Inflammatory macrophage treated with lipopolysaccharide for 4 hours (primary cell): ENCODE measurements around the gene SSBP3.

Source experiments
- DNase-seq: peaks from one replicate; pipeline ENCODE4 v3.0.0-alpha.2; 2020

SSBP3 gene

GRCh38 chr1:54409156-54410142 lies 3.3 kb upstream of the SSBP3 start:
- DNase-seq: peak; percentile 58

DNA sequence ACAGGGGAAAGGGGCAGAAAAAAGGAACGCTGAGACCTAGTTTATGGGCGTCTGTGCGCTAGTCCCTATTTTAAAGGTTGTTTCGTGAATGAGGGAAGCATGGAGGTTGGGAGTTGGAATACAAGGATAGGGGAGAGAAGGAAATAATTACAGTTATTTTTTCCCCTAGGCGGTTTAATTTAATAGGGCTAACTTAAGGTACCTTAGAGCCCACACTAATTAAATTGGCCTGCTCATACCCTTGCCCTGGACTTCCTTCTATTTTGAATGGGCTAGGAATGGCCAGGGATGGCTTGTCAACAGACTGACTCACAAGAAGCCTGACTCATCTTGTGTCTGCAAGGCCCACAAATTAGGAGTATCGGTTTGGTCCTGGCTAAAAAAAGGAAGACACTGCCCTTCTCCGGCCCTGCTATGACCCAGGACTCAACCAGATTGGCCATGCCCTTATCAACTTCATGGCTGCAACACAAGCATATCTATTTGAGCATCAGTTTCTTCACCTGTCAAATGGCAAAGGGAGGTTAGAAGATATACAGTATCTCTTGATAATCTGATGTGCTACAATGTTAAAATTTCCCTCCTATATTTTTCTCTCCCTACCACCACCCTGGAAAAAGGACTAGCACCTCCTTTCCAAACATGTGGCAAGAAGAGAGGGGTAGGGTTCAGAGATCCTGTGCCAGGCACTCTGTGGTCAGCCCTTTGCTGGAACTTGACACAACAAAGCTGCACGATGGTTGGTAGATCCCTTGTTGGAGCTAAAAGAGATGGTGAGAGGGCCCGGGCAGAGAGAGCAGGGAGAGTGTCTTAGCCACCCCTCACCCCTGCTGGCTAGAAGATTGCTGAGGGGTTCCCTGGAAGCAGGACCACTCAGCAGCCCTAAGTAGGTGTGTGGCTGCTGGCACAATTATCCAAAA lies 2.2 kb upstream of the SSBP3 start:
- peak; percentile 91 for DNase-seq

DNA sequence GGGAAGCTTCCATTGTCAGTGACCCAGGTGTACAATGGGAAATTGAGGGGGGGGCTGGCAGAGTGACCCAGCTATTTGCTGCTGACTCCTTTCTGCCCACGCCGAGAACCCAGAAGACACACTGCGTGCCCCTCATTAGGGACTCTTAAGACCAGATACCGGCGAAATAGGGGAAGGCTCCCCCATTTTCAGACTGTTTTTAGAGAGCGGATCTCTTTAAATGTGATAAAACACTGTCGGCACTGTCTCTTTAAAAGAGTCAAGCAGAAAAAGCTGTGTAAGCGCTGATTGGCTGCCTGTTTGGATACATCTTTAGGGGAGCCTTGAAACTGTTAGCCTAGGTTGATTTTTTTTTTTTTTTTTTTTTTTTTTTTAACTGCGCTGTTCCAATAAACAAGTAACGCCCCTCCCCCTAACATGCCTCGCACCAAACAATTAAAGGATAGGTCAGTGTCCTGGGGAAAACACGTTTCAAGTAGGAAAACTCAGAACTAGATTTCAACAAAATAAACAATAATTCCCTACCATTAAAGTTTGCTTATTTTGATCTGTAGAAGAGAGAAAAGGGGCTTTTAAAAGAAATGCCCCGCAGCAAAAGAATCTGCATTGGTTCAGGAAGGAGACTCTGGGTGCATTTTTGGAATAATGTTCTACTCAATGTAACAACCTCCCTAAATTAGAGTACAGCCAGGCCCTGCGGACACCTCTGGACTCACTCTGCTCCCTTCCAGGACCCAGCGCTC lies 1.4 kb upstream of the SSBP3 start:
- peak; percentile 88 for DNase-seq

- DNase-seq: no peak
Observed at GRCh38 chr1:54407154-54407403, 885 bp upstream of the SSBP3 start.

- DNase-seq: no peak
Observed at GRCh38 chr1:54405898-54406293, 298 bp downstream of the SSBP3 start.

- DNase-seq: peak; percentile 44
Observed at GRCh38 chr1:54404939-54405897, 976 bp downstream of the SSBP3 start.

GRCh38 chr1:54404263-54404662 lies 1.9 kb downstream of the SSBP3 start:
- DNase-seq: no peak

GRCh38 chr1:54403808-54404261 lies 2.4 kb downstream of the SSBP3 start:
- DNase-seq: peak; percentile 60

GRCh38 chr1:54403405-54403804 lies 2.8 kb downstream of the SSBP3 start:
- no peak for DNase-seq

DNA sequence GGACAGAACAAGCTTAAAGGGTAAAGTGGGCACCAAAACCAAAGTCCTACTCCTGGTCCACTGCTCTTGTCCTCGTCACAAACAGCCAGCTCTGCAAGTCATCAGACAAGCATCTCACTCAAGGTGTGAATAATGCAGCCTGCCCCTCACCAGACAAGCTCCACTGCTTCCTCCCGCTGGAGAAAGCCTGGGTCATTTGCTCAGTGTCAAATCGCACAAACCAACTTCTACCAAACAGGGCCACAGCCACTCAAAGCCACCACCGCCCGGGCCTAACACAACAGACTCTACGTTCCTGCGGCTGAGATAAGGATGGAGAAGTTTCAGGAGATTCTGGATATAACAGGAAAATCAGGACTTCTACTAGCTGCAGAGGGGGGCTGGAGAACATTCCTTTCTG lies 3.3 kb downstream of the SSBP3 start:
- DNase-seq: no peak

DNA sequence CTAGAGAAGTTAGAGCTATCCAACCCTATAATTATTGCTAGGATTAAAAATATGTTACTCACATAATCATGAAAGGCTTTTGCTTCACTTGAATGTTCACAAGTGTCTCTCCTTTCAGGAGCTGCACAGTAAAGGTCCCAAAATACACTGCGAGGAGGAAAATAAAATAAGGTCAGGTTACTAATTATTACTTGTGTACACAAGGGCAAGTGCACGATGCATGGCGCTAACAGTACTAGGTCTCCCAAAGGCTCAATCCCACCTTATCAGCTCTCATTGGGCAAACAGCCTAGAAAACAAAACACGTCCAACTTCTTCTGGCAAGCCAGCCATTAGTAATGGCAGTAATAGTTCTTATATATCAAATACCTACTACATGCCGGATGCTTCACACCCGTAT lies 4.4 kb downstream of the SSBP3 start:
- DNase-seq: no peak

DNA sequence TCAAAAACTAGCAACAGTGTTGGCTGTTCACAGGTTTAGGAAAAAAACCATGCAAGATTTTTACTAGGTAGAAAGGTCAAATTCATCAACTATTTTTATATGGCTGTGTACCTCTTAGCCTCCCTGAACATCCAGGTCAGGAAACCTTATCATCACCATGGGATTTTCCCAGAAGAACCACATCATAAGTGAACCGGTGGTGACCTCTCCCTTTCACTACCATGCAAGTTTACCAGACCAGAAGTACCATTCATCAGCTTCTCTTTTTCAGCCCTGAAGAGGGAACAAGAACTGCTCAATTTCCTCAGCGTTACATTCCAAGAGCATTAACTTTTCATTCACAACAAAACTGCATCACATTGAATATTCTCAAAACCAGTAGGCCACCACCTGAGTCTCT lies 5.9 kb downstream of the SSBP3 start:
- peak; percentile 59 for DNase-seq

DNA sequence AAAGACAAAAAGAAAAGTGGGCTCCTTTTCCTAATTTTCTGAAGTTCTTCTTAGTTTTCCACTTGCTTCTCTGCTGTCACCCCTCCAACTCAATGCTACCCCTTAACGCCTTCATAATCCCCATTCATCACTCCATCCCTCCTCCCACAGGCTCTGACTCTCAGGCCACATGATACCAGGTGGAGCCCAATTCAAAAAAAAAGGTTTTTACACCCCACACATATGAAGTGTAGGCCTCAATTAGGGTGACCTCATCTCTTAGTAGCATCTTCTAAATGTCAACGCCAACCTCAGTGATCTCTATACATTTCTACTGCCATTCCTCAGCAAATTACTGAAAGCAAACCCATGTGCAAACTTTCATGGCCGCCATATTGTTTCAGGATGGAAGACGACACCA lies 6.4 kb downstream of the SSBP3 start:
- DNase-seq: no peak

DNA sequence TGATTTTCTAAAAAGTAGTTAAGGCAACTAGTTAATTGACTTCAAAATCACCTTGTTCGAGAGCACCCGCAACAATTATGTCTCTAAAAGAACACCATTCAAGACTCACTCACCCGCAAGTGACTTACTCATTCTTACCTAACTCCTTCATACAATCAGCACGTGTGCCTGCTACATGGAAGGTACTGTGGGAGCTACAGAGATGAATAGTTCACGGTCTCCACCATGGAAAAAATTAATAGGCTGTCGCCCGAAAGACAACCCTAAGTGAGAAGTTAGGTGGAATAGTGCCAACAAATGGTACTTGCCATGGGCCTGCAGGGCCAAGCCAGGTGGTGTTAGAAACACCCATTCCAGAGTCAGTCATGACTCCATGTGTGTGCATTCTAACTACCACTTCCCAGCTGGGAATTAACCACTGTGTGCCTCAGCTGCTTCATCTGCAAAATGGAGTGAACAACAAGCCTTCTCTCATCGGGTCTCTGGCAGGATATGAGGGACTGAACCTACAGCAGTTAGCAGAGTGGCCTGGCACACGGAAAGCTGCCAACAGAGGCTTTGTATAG lies 7.1 kb downstream of the SSBP3 start:
- DNase-seq: no peak

- DNase-seq: no peak
Observed at GRCh38 chr1:54397980-54398379, 8.2 kb downstream of the SSBP3 start.

GRCh38 chr1:54397090-54397591 lies 9.1 kb downstream of the SSBP3 start:
- DNase-seq: no peak

- no peak for DNase-seq
Observed at GRCh38 chr1:54396261-54396933, 9.8 kb downstream of the SSBP3 start.

DNA sequence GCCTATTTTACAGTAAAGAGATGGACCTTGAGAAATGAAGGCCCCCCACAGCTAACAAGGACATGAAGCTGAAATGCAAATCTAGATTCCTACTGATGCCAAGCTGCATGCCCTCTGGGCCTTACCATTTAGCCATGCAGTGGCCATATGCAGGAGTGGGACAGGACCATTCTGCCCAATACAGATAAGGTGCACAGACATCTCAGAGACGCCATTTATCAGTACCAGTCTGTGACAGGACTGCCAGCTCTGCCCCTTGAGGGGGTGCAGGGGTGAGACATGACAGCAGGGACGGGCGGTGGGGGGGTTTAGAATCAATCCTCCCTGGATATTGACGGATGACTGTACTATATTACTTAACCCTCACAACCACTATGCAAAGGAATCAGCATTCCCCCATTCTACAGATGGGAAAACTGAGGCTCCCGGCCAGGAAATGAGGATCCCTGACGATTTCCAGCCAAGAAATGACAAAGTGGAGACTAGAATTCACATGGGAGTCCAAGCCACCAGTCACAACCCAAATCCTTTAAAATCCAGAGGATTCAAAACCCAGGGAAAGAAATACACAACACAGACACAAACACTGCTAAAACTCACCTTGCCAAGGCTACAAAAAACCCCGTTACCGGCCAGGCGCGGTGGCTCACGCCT lies 10.8 kb downstream of the SSBP3 start:
- no peak for DNase-seq

DNA sequence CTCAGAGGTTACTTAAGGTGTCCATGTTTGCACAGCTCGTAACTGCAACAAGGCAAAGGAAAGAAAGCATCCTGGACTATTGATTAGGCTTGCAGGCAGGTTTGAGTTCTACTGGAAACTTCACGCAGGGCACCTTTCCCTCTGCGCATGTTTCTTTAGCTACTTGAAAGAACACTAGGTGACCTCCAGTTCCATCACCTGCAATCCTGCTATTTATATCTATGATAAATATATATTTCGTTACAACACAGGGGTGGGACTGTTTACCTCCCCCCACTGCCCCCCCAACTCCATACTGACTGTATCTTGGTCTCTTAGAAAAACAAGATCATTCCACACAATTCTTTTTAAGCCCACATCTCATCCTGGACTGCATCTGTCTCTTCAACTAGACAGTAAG lies 12.1 kb downstream of the SSBP3 start:
- DNase-seq: no peak

DNA sequence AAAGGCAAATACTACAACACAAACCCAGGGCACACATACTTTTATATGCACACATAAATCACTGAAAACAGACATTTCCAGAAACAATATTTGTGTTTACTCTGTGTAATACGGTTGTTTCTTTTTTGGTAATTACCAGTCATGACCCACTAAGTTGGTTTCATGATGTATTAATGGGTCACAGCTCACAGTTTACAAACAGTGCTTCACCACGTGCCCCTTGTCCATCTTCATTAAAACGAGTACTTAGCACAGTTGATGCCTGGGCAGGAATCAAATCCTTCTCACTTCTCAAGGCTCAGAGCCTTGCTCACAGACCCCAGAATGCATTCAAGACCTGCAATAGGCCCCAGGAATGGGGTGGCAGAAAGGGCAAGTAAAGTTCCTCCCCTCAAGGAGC lies 13.8 kb downstream of the SSBP3 start:
- no peak for DNase-seq
